GM19397 (cell line): ENCODE measurements around the gene TRAM2.

ENCODE experiments used
- ATAC-seq: cut with Tn5 transposase; IDR thresholded peaks from one replicate; pipeline ENCODE4 v1.9.1; 2021; ENCODE audit warnings: mild to moderate bottlenecking, moderate library complexity; ENCODE audit not compliant: unreplicated experiment

TRAM2 gene

DNA sequence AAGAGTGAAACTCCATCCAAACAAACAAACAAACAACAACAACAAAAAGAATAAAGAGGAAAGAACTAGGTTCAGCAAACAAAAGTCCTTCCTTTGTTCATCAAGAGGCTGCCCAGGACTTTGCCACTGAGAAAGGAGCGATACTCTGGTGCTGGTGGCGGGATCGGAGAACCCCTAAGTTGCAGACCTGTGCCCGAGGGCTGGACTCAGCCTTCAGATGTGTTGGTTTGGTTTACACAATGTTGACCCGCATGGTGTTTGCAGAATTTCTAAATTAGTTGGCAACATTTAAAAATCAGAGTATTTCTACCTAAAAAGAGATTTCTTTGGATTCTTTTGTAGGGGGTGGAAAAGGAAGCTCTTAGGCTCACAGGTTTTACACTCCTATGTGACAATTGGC is 42.5 kb downstream of the TRAM2 start:
- ATAC-seq, result no peak

DNA sequence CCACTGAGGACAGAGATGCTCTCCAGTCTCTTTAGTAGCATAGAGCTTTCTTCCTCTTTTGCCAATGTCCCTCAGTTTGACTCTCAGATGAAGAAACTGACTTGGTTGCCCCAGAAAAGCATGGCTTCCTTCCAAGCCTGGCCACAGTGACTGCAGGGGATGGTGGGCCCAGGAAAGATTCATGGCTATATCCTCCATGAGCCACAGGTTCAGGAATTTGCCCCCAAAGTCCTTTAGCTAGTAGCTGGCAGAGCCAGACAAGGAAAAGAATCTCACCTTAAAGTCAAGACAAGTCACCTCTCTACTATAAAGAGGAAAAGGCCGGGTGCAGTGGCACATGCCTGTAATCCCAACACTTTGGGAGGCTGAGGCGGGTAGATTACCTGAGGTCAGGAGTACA is 43.4 kb downstream of the TRAM2 start:
- ATAC-seq, result no peak

DNA sequence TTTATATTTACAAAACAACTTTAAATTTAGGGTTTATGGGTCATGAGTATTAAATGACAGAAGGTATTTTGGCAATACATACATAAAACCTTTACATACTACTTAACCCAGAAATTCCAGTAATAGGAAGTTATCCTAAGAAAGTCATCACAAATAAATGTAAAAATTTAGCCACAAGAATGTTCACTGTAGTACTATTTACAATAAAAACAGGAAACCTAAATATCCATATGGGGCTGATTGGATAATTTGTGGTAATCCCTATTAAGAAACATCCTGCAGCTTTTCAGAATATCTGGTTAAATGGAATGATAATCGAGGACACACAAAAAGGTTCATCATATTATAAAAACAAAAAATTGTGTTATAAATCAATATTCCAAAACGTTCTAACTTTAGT is 44.4 kb downstream of the TRAM2 start:
- ATAC-seq, result no peak

DNA sequence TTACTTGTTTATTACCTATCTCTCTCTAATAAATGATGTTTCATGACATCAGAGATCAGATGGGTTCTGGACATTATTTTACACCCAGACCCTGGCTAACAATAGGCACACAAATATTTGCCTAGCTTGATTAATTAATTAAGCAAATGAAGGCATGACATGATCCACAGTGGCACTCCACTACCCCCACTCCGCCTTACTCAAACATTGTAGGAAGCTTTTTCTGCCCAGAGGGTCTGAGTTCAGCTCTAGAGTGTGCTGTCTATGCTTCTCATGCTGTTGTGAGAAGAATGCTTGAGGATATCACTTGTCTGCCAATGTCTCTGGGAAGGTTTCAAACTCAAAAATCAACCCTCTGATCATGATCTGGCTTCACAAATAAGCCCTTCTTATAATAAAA is 45.0 kb downstream of the TRAM2 start:
- ATAC-seq, result no peak

DNA sequence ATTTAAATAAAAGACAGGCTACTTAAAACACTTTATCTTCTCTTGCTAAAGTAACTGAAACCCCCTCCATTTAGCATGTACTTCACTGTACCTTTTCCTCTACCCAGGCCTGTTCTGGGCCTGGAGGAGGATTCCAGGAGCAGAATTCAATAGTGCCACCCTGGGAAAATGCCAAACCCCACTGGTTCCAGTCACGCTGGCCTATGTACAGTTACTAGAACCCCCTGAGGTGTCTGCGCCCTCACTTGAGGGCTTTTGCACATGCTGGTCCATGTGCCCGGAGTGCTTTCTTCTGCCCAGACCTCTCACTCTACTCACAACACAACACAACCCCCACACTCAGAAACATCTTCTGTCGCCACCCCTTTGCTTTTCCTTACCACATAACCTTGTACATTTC is 45.5 kb downstream of the TRAM2 start:
- no peak for ATAC-seq

DNA sequence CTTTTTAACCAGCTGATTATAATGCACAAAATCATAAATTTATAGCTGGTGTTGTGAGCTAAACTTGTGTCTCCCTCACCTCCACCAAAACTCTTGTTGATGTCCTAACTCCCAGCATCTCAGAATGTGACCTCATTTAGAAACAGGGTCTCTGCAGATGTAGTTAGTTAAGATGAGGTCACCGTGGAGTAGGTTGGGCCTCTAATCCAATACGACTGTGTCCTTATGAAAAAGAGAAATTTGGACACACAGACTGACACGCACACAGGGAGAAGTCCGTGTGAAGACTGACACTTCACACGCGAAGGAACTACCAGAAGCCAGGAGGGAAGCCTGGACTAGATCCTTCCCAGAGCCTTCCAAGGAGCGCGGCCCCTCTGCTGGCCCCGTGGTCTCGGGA is 46.5 kb downstream of the TRAM2 start:
- no peak for ATAC-seq

DNA sequence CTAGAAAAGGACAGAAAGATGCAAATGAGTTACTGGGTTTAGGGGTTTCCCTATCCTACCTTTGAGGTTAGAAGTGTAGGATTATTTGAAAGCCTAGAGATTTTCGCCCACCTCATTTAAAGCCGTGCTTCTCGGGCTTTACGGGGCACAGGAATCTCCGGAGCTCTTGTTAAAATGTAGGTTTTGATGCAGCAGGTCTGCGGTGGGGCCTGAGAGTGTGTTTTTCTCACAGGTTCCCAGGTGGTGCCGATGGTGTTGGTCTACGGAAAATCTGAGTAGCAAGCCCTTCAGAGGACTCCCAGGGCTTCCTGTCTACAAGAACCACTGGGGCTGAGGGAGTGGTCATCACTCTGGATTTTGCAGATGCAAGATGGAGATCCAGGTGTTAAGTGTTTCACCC is 47.5 kb downstream of the TRAM2 start:
- peak; percentile 61 for ATAC-seq

DNA sequence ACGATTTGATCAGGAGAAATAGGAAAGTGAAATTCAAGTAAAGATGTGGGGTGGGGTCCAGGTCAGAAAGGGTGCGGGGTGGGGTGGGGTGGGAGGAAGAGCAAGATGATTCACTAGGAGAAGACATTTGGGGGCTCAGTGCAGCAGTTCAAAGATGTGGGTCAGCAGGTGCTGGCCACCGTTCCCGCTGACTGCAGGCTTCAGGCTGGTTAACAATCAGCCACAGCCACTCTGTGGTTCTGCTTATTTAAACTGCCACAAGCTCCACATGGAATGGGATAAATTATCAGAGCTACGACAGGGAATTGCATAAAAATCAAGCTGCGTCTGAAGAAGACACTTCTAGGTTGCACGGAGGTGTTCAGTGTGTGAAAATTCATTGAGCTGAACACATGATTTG is 49.4 kb downstream of the TRAM2 start:
- ATAC-seq, result no peak

DNA sequence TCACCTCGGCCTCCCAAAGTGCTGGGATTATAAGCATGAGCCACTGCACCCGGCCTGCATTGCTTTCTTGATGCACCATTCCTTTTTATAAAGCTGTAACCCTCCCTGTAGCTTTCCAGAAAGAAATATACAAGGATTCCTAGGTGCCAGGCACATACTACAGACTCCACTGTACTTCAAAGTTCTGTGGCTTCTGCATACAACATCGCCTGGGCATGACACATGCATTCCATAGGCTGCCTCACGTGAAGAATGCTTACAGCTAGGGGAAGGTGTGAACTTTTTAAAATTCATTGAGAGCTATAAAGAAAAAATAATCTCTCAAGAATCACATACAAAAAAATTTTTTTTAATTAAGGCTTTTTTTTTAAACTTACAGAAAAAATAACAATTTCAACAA is 50.2 kb downstream of the TRAM2 start:
- ATAC-seq, result no peak

DNA sequence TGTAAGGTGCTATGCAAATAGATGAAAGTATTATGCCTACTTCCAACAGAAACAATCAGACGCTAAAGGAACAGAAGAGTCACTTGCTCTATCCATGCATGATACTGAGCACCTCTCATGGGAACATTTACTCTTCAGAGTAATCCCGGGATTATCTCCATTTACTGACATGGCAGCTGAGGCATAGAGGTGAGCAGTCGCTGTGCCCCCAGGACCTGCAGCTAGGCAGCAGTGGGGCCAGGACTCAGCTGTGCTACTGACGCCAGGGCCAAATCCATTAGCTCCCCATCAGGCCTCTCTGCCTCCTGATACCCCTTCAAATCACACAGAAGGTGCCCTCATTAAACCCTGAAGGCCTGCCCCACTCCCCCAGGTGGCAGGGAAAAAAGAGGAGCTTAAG is 51.9 kb downstream of the TRAM2 start:
- no peak for ATAC-seq

DNA sequence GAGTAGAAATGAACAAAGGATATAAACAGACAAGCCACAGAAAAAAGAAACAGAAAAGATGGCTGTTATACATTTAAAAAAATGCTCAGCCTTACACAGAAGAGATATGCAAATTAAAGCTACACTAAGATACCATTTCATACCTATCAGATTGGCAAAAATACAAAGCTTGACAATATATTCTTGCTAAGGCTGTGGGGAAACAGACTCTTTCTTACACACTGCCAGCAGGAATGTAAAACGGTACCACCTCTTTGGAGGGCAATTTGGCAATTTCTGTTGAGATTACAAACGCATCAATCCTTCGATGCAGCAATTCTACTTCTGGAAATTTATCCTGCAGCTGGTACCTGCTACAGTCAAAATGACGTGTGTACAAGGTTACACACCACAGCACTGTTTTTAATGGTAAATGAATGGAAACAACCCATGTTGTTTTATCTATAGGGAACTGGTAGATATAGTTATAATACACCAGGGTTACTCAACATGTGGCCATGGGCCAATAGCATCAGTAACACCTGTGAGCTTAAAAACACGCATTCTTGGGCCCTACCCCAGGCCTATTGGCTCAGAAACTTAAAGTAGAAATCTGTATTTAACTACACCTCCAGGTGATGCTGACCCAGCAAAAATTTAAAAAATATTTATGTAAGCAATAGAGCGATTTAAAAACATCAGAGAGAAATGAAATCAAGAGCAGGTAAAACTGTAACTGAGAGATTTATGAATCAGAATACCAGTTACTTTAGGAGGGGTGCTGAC is 53.3 kb downstream of the TRAM2 start:
- ATAC-seq, result no peak

DNA sequence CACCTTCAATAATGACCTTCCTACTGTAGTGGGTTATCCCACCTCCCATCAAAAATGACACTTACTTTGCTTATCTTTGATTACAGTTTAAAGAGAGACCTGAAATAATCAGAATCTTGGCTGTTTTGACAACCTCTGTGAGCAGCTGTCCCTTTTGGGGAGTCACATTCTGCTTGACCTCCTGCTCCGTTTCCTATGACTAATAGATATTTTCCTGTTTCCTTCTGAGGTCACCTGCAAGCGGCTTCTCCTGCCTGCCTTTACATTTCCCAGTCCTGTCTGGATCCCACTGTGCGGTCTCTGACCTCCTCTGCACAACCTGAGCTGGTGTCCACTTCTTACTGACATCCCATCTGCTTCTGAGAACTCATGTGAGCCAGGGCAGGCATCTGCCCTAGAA is 54.2 kb downstream of the TRAM2 start:
- ATAC-seq, result no peak

DNA sequence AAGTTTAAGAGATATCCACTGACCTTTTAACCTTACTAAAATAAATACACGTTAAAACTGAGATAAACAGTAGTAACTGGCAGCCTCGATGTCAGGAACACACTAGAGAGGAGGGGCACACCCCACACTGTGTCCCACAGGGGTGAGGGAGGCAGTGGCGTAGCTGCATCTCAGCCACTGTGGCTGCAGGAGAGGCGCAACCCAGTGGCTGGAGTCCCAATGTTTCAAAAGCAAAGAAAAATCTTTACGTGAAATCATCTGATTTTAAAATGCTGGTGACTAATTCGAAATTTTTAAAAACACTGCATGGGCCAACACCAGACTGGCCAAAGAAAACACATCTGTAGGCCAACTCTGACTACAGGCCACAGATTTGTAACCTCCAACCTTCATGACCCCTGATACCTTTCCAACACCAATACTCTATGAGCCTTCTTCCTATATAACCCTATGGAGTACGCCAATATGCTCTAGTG is 54.7 kb downstream of the TRAM2 start:
- no peak for ATAC-seq

DNA sequence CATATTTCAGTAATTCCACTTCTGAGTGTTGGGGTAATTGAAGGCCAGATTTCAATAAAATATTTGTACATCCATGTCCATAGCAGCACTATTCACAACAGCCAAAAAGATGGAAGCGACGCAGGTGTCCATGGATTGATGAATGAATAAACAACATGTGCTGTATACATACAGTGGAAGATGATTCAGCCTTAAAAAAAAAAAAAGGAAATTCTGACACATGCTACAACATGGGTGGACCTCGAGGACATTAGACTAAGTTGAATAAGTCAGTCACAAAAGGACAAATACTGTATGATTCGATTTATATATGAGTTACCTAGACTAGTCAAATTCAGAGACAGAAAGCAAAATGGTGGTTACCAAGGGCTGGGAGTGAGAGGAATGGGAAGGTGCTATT is 57.2 kb downstream of the TRAM2 start:
- no peak for ATAC-seq

DNA sequence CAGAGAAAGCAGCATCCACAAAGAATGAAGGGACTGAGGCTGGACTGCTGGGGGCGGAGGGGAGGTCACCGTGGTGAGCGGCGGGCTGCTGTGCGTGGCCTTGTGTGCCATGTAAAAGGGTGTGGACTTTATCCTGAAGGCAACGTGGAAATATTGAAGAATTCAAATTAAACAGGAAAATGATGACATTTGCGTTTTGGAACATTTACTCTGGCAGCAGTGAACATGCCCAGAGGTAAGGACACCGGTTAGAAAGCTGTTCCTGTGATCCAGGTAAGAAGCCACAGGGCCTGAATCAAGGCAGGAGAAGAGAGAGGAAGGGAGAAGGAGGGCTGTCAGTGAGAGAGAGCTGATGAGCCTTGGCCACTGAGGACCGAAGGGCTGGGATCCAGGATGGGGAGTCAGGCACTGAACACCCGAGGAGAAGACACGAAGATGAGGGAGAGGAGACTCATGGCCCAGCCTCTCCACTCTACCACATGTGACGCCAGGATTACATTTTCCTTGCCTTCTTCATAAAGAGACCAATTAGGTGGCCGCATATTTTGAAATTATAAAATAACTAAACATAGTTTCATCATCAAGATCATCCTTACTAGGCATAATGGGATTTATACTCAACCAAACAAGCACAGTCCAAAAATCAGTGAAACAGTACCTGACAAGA is 58.4 kb downstream of the TRAM2 start:
- no peak for ATAC-seq

DNA sequence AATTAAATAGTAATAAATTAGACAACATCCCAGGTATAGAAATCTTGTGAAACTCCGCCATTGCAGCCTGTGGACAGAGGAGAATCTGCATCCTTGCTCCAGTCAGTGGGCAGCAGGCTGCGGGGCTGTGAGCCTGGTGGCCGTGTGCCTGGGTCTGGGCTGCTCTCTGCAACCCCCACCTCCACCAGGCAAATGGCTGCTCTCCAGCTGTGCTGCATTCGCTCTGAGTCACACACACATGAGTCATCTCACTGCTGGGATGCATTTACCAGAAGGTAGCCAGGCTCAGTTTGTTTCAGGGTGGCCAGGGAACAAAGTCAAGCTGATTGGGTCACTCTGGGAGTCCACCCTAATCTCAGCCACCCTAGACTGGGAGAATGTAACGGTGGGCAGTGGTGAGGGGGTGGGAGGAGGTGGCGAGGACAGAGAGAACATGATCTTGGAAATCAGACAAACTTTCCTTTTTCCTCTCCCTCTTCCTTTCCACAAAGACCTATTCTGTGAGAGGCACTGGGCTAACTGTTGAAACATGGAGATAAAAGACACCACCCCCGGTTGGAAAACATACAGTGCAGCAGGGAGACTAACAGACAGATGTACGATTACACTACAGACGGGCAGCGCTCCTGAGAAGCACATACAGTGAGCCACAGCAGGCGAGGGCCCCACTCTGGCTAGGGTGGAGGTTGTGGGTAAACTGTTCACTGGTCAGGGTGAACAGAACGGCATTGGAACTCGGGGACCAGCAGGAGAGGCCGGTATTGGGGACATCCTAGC is 59.2 kb downstream of the TRAM2 start:
- peak; percentile 79 for ATAC-seq

DNA sequence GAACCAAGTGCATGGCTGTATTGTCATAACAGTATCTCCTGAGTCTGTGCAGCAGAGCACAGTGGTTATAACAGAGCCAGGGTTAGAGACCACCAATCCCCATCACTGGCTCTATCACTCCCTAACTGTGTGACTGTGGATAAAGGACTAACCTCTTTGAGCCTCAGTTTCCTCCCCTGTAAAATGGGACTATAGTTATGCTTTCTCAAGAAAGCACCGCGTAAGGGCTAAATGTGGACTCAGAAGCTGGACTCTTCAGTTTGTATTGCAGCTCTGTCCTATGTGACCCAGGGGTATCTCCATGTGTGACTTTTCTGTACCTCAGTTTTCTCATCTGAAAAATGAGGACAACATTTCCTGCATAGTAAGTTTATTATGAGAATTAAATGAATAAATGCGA is 59.9 kb downstream of the TRAM2 start:
- ATAC-seq, result no peak

DNA sequence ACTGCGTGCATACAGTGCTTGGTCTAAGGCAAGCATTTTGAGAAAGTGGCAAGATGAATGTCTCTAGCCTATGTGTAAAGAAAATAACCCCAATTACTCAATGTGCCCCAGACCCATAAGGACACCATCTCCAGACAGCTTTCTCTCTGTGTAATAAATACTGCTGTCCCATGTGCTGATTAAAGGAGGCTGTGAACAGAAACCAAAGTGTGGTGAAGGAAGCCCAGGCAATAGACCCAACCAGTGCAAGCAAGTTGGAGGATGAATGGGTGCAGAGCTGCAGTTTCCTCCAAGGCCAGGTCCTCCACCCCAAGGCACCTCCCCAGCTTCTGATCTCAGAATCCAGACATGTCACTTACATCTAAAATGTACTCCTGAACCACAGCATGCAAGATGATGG is 60.6 kb downstream of the TRAM2 start:
- no peak for ATAC-seq

DNA sequence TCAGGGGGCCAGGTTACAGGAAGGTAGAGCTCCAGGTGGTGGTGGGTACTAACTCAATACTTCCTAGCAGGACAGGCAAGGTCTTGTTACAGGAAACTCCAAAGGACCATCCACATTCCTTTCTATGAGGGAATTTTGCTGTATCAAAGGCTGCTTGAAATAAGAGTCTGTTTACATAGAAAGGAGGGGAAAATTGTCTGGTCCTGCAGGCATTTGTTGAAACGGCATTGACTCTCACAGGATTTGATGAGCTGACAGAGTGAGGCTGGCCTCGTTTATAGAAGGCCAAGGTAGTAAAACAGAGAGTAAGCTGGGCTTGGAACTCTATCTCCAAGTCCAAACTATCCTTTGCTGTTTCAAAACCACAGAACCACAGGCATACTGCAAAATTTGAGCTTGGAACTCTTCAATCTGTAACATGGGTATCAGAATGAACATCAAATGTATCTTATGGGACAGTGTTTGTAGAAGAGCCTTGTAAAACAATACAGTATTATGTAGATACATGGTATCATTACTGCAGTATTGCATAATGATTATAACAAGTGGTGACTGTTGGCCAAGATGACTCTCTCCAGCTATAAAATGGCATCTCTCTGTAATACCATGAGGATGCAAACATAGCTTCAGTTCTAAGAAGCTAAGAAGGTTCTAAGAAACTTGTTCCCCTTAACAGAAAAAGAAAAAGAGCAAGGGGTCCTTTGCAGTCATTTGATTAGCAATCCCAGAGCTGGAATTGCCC is 61.5 kb downstream of the TRAM2 start:
- no peak for ATAC-seq

DNA sequence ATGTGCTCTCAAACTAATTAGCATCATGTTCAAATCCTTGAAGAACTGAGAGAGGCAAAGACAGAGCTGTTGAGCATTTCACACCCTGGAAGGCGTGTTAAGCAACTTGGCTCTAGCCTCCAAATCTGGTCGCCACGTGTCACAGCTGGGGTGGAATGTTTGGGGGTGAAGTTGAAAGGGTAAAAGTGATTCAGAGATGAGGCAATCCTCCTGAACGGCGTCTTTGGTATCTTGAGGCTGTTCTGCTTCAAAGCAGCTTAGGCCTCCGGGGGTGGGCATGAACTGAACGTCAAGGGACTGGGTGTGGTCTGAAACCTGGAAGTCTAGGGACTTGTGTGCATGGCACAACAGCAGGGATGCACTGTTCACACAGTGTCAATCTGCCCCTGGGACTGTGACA is 62.3 kb downstream of the TRAM2 start:
- ATAC-seq, result no peak

DNA sequence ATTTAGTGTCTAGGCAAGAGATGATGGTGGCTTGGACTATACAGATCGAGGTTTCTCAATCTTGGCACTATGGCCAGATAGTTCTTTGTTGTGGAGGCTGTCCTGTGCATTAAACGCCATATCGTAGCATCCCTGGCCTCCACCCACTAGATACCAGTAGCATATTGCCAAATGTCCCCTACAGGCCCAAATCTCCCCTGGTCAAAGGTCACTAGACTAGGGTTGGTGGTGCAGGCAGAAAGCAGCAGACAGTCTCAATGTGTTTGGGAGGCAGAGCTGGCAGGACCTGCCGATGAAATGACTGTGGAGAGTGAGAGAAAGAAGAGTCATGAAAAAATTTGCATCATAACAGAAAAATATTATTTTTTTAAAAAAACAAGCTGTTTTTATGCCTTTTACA is 63.0 kb downstream of the TRAM2 start:
- no peak for ATAC-seq
